ENCODE measurements around the gene EPHA1.
"Not testable (repeated sequence)": the region's sequence is repeated elsewhere in the genome, so short reads cannot be mapped to it uniquely, and the experiment has no call there.

EPHA1 gene

GRCh38 chr7:143431109-143431508 lies 22.5 kb upstream of the EPHA1 start:
- DNase-seq (ENCODE audit: low spot score) (no peak), FAIRE-seq (no peak)

GRCh38 chr7:143429770-143430698 lies 21.4 kb upstream of the EPHA1 start:
- DNase-seq (ENCODE audit: low spot score) (no peak), FAIRE-seq (no peak)

GRCh38 chr7:143426479-143427142 lies 18.0 kb upstream of the EPHA1 start:
- FAIRE-seq (no peak), DNase-seq (ENCODE audit: low spot score) (no peak)

DNA sequence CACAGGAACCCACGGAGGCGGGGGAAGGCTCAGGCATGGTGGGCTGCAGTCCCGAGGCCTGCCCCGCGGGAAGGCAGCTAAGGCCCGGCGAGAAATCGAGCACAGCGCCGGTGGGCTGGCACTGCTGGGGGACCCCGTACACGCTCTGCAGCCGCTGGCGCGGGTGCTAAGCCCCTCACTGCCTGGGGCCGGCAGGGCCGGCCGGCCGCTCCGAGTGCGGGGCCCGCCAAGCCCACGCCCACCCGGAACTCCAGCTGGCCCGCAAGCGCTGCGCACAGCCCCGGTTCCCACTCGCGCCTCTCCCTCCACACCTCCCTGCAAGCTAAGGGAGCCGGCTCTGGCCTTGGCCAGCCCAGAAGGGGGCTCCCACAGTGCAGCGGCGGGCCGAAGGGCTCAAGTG lies 15.8 kb upstream of the EPHA1 start:
- not testable (repeated sequence) for DNase-seq (ENCODE audit: low spot score); FAIRE-seq

- no peak for FAIRE-seq
Observed at GRCh38 chr7:143422033-143422432, 13.4 kb upstream of the EPHA1 start.

DNA sequence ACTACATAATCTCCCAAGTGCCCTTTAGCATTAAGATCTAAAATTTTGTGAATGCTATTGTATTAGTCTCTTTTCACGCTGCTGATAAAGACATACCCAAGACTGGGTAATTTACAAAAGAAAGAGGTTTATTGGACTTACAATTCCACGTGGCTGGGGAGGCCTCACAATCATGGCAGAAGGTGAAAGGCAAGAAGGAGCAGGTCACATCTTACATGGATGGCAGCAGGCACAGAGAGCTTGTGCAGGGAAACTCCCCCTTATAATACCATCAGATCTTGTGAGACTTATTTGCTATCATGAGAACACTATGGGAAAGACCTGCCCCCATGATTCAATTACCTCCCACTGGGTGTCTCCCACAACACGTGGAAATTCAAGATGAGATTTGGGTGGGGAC lies 12.0 kb upstream of the EPHA1 start:
- FAIRE-seq; DNase-seq (ENCODE audit: low spot score): not testable (repeated sequence)

More at GRCh38 chr7:143422033-143422432, 13.4 kb upstream of the EPHA1 start:
- DNase-seq (ENCODE audit: low spot score): no peak

GRCh38 chr7:143419880-143420279 lies 11.2 kb upstream of the EPHA1 start:
- DNase-seq (ENCODE audit: low spot score): no peak
- no peak for FAIRE-seq

DNA sequence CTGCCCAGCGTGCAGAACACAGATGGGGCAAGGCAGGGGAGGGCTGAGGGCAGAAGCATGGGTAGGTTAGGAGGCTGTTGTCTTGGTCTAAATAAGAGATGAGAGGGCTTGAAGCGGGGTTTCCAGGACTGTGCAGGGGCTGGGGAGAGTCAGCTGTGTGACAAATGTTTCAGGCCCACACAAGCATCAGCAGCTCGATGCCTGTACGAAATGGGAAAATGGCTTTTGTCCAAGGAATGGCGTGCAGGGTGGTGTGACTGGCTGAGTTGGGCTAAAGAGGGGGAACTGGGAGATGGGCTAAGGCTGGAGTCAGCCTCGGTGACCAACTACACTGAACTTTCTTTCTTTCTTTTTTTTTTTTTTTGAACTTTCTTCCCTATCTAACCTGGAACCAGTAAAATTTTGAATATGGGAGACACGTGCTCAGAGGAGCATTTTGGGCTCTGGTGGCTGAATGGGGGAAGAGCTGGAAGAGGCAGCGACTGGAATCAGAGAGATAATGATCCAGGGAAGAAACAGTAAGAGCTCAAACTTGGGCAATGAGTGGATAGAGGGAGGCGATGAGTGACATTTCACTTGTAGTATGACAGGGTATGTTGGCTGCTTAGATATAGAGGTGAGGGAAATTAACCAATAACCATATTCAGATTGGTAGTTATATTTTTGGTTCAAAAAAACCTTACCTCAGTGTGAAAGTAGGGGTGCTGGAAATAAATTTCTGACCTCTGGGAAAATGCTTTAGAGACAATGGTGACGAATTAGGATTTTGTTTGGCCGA lies 10.2 kb upstream of the EPHA1 start:
- DNase-seq (ENCODE audit: low spot score) (no peak), FAIRE-seq (no peak)

- DNase-seq (ENCODE audit: low spot score) (no peak), FAIRE-seq (no peak)
Observed at GRCh38 chr7:143417734-143418383, 9.2 kb upstream of the EPHA1 start.

- peak; percentile 78 for FAIRE-seq
- peak; percentile 47 for DNase-seq (ENCODE audit: low spot score)
Observed at GRCh38 chr7:143416565-143417149, 8.0 kb upstream of the EPHA1 start.

GRCh38 chr7:143415742-143416397 lies 7.2 kb upstream of the EPHA1 start:
- no peak for DNase-seq (ENCODE audit: low spot score)
- no peak for FAIRE-seq

DNA sequence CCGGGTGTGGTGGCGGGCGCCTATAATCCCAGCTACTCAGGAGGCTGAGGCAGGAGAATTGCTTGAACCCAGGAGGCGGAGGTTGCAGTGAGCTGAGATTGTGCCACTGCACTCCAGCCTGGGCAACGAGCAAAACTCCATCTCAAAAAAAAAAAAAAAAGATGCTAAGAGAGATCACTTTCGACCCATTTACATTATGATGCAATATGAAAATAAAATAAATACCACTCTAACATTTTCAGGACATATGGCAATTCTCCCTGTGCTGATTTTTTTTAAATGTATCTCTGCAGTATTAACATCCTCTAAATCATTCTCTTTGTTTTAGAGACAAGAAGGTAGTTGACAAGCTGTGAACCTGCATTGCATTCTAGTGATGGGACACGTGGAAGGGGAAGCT lies 6.6 kb upstream of the EPHA1 start:
- DNase-seq (ENCODE audit: low spot score); FAIRE-seq: not testable (repeated sequence)

DNA sequence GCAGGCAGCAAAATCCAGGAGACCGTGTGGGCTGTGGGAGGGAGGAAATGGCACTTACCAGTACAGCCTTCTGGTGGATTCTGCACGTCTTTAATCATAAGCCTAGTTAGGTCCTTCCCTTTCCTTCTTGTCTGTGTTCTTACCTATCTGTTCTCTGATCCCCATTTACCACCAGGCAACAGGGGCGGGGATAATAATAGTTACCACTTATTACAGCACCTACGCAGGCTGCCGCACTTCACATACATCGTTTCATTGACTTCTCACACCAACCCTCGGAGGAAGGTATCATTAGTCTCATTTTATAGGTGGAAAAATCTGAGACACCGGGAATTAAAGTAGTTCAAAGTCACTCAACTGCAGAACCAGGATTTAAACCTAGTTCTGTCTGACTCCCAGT lies 4.5 kb upstream of the EPHA1 start:
- DNase-seq (ENCODE audit: low spot score): no peak
- FAIRE-seq: no peak

GRCh38 chr7:143411976-143412708 lies 3.5 kb upstream of the EPHA1 start:
- no peak for FAIRE-seq

DNA sequence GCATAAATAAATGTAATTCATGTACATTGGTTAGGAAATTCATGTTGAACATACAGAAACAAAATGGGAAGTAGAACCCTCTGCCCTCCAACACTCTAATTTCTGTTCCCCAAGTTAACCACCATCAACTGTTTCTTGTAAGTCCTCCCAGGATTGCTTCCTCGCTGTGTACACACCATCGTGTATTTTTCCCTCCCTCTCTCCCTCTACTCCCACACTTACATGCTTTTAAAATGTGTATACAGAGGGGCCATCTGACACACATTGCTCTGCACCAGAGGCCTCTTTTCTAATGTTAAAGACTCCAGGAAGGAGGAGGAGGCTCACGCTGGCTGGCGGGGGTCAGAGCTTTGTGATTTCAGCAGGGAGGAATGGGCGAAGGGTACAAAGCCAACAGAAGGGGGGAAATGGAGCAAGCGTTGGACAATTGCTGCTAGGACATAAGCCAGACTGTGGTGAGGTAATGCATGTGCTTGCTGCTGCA lies 1.9 kb upstream of the EPHA1 start:
- FAIRE-seq (no peak), DNase-seq (ENCODE audit: low spot score) (no peak)

More at GRCh38 chr7:143411976-143412708, 3.5 kb upstream of the EPHA1 start:
- no peak for DNase-seq (ENCODE audit: low spot score)

DNA sequence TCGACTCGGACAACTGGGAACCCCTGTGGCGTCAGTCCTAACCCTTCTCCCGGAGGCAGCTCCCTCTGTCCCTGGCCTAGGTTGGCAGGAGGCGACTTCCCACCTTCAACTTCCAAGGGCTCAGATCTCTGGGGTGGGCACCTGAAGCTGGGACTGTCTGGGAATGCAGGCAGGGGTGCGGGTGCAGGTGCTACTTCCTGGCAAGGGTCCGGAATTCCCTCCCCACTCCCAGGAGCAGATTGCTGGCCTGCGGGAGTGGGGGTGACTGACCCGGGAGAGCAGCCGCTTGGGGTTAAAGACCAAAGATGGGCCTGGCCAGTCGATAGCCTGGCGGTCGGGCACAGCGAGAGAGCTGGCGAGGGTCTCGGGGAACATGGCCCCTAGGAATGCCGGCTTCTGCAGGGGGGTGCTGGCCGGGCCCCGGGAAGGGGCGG lies 387 bp downstream of the EPHA1 start:
- FAIRE-seq (no peak), DNase-seq (ENCODE audit: low spot score) (no peak)

DNA sequence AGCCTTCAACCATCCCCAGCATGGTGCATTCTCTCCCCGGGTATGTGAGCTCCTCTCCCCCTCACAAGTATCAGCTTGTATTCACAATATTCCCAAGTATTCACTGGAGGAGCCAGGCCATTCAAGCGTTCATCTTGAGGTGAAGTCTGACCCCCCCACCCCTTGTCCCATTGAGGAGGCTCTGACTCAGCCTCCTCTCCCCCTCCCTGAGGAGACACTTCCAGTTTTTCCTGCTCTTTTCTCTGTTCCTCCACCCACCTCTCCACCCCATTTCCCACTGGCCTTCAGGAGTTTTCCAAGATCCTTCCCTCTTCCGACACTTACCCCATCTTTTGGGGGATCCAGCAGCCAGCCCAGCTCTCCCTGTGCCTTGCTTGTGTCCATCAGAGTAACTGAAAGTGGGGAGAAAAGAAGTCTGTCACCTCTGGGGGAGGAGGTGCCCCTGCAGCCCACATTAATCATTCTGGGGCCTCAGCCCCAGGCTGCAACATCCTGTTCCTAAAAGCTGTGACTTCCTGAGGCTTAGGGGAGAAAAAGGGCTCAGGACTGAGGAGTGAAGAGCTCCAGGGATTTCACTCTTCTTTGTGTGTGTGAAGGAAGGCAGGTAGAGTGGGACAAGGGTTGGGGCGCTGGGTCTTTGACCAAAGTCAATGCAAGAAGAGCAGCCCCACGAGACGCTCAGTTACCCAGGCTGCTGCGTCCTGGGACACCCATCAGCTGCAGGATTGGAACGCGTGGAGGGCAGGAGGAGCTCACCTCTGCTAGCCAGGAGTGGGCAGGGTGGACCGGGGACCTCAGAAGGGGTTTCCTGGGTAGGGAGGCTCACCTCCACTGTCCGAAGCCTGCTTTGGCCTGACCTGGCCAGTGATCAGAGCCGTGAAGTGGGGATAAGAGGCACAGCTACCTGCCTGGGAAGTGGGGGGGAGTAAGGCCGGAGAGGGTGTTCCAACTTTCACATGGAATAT lies 1.1 kb downstream of the EPHA1 start:
- no peak for FAIRE-seq
- no peak for DNase-seq (ENCODE audit: low spot score)

GRCh38 chr7:143406002-143406357 lies 2.7 kb downstream of the EPHA1 start:
- FAIRE-seq (no peak), DNase-seq (ENCODE audit: low spot score) (no peak)
